SK-N-SH treated with all-trans-retinoic acid at 6 μM for 48 hours (cell line): Measurements from ENCODE around the gene ITGA5.
A peak's percentile ranks its signal among the peaks of the same experiment; 100 is the strongest.

Source experiments
- ATAC-seq: fragments of 200-7000 bp; cut with Tn5 transposase; 3 replicates; pipeline ENCODE4 v1.9.1; 2020; ENCODE audit warnings: mild to moderate bottlenecking, moderate library complexity
- ARNTL ChIP-seq: fragments of 450-650 bp; formaldehyde crosslinking; IDR thresholded peaks from 2 replicates; pipeline ENCODE4 v1.5.0; 2020; ENCODE audit warnings: low read depth, mild to moderate bottlenecking, moderate library complexity, borderline replicate concordance
- CSDC2 ChIP-seq: fragments of 250-450 bp; sonication (Bioruptor Pico); IDR thresholded peaks from 2 replicates; pipeline ENCODE4 v1.5.0; 2020; ENCODE audit warnings: mild to moderate bottlenecking, moderate library complexity
- ESRRG ChIP-seq: fragments of 250-450 bp; sonication (Bioruptor Pico); IDR thresholded peaks from 2 replicates; pipeline ENCODE4 v1.6.1; 2021; ENCODE audit warnings: mild to moderate bottlenecking
- ISL1 ChIP-seq: fragments of 250-450 bp; sonication (Bioruptor Pico); IDR thresholded peaks from 2 replicates; pipeline ENCODE4 v2.1.2; 2022; ENCODE audit warnings: mild to moderate bottlenecking, moderate library complexity
- OSR1 ChIP-seq: fragments of 250-450 bp; sonication (Bioruptor Pico); IDR thresholded peaks from 2 replicates; pipeline ENCODE4 v1.8.0; 2022; ENCODE audit warnings: moderate library complexity, mild to moderate bottlenecking, inconsistent platforms
- PATZ1 ChIP-seq: fragments of 250-450 bp; sonication (Bioruptor Pico); IDR thresholded peaks from 2 replicates; pipeline ENCODE4 v1.8.0; 2020; ENCODE audit warnings: mild to moderate bottlenecking, moderate library complexity, borderline replicate concordance
- PPARA ChIP-seq: fragments of 250-450 bp; sonication (Bioruptor Pico); IDR thresholded peaks from 2 replicates; pipeline ENCODE4 v1.5.0; 2020; ENCODE audit warnings: mild to moderate bottlenecking, borderline replicate concordance
- RARB ChIP-seq: fragments of 250-450 bp; sonication (Bioruptor Pico); IDR thresholded peaks from 2 replicates; pipeline ENCODE4 v1.8.0; 2021; ENCODE audit warnings: mild to moderate bottlenecking, moderate library complexity
- SNAI2 ChIP-seq: fragments of 250-450 bp; sonication (Bioruptor Pico); IDR thresholded peaks from 2 replicates; pipeline ENCODE4 v1.5.0; 2020; ENCODE audit warnings: mild to moderate bottlenecking, moderate library complexity
- TCF4 ChIP-seq: fragments of 250-450 bp; sonication (Bioruptor Pico); IDR thresholded peaks from 2 replicates; pipeline ENCODE4 v1.8.0; 2021; ENCODE audit warnings: mild to moderate bottlenecking, moderate library complexity, borderline replicate concordance
- ZC3H10 ChIP-seq: fragments of 250-450 bp; sonication (Bioruptor Pico); IDR thresholded peaks from 2 replicates; pipeline ENCODE4 v1.5.1; 2021; ENCODE audit warnings: mild to moderate bottlenecking, moderate library complexity
- ZFP3 ChIP-seq: fragments of 250-450 bp; sonication (Bioruptor Pico); IDR thresholded peaks from 2 replicates; pipeline ENCODE4 v1.5.0; 2020; ENCODE audit warnings: mild to moderate bottlenecking, moderate library complexity
- ZFP30 ChIP-seq: fragments of 450-650 bp; formaldehyde crosslinking; IDR thresholded peaks from 2 replicates; pipeline ENCODE4 v1.5.0; 2022; ENCODE audit warnings: mild to moderate bottlenecking, moderate library complexity
- ZNF565 ChIP-seq: fragments of 450-650 bp; formaldehyde crosslinking; conservative IDR thresholded peaks from 2 replicates; pipeline ENCODE4 v1.5.0; 2020; ENCODE audit warnings: low read depth, mild to moderate bottlenecking, moderate library complexity
- ZNF70 ChIP-seq: fragments of 450-650 bp; formaldehyde crosslinking; IDR thresholded peaks from 2 replicates; pipeline ENCODE4 v1.5.0; 2020; ENCODE audit warnings: mild to moderate bottlenecking, moderate library complexity
- ZNF8 ChIP-seq: fragments of 450-650 bp; formaldehyde crosslinking; IDR thresholded peaks from 2 replicates; pipeline ENCODE4 v1.5.0; 2020; ENCODE audit warnings: mild to moderate bottlenecking, moderate library complexity
- TF ChIP-seq, protein P1 (sequence below): fragments of 250-450 bp; sonication (Bioruptor Pico); IDR thresholded peaks from 2 replicates; pipeline ENCODE4 v1.5.0; 2020; ENCODE audit warnings: mild to moderate bottlenecking, moderate library complexity
- TF ChIP-seq, protein P2 (sequence below): fragments of 250-450 bp; sonication (Bioruptor Pico); IDR thresholded peaks from 2 replicates; pipeline ENCODE4 v1.5.1; 2021; ENCODE audit warnings: mild to moderate bottlenecking, moderate library complexity
- TF ChIP-seq, protein P3 (sequence below): fragments of 250-450 bp; sonication (Bioruptor Pico); IDR thresholded peaks from 2 replicates; pipeline ENCODE4 v1.5.1; 2020; ENCODE audit warnings: low read depth, mild to moderate bottlenecking, moderate library complexity

ITGA5 gene

GRCh38 chr12:54415221-54415929, 3.7 kb downstream of the ITGA5 start (continued):
- TF ChIP-seq CSDC2 (CRISPR knock-in tag) (no peak), TCF4 (CRISPR knock-in tag) (no peak), ISL1 (CRISPR knock-in tag) (no peak), OSR1 (CRISPR knock-in tag) (no peak), PPARA (CRISPR knock-in tag) (no peak)
- TF ChIP-seq, protein P1, sequence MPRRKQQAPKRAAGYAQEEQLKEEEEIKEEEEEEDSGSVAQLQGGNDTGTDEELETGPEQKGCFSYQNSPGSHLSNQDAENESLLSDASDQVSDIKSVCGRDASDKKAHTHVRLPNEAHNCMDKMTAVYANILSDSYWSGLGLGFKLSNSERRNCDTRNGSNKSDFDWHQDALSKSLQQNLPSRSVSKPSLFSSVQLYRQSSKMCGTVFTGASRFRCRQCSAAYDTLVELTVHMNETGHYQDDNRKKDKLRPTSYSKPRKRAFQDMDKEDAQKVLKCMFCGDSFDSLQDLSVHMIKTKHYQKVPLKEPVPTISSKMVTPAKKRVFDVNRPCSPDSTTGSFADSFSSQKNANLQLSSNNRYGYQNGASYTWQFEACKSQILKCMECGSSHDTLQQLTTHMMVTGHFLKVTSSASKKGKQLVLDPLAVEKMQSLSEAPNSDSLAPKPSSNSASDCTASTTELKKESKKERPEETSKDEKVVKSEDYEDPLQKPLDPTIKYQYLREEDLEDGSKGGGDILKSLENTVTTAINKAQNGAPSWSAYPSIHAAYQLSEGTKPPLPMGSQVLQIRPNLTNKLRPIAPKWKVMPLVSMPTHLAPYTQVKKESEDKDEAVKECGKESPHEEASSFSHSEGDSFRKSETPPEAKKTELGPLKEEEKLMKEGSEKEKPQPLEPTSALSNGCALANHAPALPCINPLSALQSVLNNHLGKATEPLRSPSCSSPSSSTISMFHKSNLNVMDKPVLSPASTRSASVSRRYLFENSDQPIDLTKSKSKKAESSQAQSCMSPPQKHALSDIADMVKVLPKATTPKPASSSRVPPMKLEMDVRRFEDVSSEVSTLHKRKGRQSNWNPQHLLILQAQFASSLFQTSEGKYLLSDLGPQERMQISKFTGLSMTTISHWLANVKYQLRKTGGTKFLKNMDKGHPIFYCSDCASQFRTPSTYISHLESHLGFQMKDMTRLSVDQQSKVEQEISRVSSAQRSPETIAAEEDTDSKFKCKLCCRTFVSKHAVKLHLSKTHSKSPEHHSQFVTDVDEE: no peak
- TF ChIP-seq, protein P2, sequence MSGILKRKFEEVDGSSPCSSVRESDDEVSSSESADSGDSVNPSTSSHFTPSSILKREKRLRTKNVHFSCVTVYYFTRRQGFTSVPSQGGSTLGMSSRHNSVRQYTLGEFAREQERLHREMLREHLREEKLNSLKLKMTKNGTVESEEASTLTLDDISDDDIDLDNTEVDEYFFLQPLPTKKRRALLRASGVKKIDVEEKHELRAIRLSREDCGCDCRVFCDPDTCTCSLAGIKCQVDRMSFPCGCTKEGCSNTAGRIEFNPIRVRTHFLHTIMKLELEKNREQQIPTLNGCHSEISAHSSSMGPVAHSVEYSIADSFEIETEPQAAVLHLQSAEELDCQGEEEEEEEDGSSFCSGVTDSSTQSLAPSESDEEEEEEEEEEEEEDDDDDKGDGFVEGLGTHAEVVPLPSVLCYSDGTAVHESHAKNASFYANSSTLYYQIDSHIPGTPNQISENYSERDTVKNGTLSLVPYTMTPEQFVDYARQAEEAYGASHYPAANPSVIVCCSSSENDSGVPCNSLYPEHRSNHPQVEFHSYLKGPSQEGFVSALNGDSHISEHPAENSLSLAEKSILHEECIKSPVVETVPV (CRISPR knock-in tag): no peak

DNA sequence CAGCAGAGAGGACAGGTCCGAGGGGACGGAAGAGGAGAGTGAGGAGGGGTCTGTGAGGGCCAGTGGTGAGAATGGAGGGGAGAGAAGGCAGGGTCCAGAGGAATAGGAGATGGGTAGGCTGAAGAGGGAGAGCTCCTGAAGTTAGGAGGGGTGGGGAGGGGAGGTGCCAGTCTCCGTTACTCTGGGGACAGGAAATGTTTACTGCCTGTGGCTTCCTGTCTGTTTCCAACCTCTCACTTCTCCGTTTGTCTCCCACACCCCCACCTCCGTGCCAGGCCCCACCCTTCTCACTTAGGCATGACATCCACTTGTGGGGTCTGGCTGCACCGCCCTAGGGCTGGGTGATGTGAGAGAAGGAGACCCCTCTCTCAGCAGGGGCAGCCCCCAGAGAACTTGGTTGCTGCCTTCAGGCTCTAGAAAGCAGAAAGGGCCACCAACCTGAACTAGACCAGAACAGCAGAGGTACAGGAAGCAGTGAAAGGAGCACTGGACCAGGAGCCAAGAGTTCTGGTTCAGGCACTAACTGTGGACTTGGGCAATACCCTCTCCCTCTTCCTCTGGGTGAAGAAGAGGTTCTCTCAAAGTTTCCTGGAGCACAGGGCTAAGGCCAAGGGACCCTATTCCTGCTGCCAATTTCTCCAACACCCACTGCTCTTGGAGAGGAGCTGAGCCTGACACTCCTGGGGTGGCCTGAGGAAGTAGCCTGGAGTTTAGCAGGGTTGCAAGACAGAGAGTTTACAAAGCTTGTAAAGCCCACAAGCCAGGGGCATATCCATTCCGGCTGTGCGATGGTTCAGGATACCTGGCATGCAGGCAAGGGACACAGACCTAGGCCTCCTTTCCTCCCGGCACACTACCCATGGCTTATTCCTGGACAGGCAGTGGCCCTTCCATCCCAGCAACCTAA, 5.5 kb downstream of the ITGA5 start:
- ATAC-seq: 0 out of 3 replicates have a peak, but pooled peaks have one; percentile 8
- TF ChIP-seq ISL1 (CRISPR knock-in tag) (no peak), ZFP30 (CRISPR knock-in tag) (no peak), PATZ1 (no peak), CSDC2 (CRISPR knock-in tag) (no peak), RARB (CRISPR knock-in tag) (no peak)
- TF ChIP-seq, protein P3, sequence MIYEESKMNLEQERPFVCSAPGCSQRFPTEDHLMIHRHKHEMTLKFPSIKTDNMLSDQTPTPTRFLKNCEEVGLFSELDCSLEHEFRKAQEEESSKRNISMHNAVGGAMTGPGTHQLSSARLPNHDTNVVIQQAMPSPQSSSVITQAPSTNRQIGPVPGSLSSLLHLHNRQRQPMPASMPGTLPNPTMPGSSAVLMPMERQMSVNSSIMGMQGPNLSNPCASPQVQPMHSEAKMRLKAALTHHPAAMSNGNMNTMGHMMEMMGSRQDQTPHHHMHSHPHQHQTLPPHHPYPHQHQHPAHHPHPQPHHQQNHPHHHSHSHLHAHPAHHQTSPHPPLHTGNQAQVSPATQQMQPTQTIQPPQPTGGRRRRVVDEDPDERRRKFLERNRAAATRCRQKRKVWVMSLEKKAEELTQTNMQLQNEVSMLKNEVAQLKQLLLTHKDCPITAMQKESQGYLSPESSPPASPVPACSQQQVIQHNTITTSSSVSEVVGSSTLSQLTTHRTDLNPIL (CRISPR knock-in tag): no peak

- TF ChIP-seq ESRRG (no peak), ZFP30 (CRISPR knock-in tag) (no peak), CSDC2 (CRISPR knock-in tag) (no peak), ZNF565 (CRISPR knock-in tag) (no peak), SNAI2 (CRISPR knock-in tag) (no peak)
- peak; percentile 11 for ATAC-seq
These were observed 6.3 kb downstream of the ITGA5 start for GRCh38 chr12:54412786-54413185.

GRCh38 chr12:54412348-54412747, 6.7 kb downstream of the ITGA5 start:
- no peak for TF ChIP-seq CSDC2 (CRISPR knock-in tag)
- no peak for TF ChIP-seq RARB (CRISPR knock-in tag)
- TF ChIP-seq, all 23 proteins: peak for 0
- ATAC-seq: peak; percentile 2; the same call in 1 of the 3 replicates

GRCh38 chr12:54411391-54412241, 7.5 kb downstream of the ITGA5 start:
- ATAC-seq: peak; percentile 92
- TF ChIP-seq SNAI2 (CRISPR knock-in tag): no peak
- TF ChIP-seq RARB (CRISPR knock-in tag): no peak
- no peak for TF ChIP-seq ZC3H10
- no peak for TF ChIP-seq ZNF70 (CRISPR knock-in tag)
- TF ChIP-seq ARNTL (CRISPR knock-in tag): no peak
- TF ChIP-seq, protein P2 (CRISPR knock-in tag): no peak
- no peak for TF ChIP-seq TCF4 (CRISPR knock-in tag)
- TF ChIP-seq ZNF8: no peak
- no peak for TF ChIP-seq PATZ1
- TF ChIP-seq PPARA (CRISPR knock-in tag): no peak
- no peak for TF ChIP-seq ZFP3 (CRISPR knock-in tag)
- no peak for TF ChIP-seq ZNF565 (CRISPR knock-in tag)
- no peak for TF ChIP-seq ESRRG
